GM18867 (cell line): ENCODE measurements around the gene PDGFD.

Experiments used
- ATAC-seq: cut with Tn5 transposase; IDR thresholded peaks from one replicate; pipeline ENCODE4 v1.9.1; 2021; ENCODE audit warnings: mild to moderate bottlenecking, moderate library complexity; ENCODE audit not compliant: unreplicated experiment

Gene PDGFD

DNA sequence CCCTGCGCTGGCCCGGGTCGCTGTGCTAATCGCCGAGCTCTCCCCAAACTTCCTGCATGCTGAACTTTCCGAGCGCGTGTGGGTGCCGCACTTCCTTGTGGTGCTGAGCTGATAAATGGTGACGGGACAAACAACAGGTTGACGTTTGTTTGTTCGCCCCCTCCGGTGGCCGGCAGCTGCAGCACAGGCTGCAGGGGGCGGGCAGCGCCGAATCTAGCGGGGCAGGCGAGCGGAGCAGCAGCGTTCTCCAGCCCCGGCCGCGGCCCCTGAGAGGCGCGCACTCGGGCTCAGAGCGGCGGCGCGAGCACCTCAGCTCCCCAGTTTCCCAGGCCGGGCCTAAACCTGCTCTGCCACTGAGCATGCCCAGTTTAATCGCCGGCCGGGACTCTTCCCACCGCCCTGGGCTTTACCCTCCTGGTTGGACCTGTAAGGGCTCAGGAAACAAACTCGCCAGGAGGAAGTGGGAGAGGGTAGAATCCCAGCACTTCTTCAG is at the start of gene PDGFD:
Gene PDGFD, minus strand, starts transcription at position 120 of the 493 bp plus-strand sequence.
- ATAC-seq, result peak; percentile 98

DNA sequence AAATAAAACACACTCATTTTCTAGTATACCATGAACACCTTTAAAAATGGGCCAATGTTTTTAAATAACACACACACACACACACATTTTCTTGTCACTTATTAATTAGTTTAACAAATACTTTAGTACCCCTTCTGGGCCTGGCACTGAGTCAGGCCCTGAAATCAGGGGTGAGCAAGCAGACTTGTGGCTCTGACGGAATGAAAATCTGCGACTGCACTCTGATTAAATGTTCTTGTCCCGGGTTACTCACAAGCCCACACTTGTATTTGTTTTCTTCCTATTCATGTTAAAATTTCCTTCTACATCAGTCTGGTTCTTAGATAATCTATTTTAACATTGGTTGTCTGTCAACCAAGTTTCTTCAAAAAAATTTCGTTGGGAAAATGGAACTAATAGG is 43.0 kb upstream of the PDGFD start:
- ATAC-seq, result no peak

DNA sequence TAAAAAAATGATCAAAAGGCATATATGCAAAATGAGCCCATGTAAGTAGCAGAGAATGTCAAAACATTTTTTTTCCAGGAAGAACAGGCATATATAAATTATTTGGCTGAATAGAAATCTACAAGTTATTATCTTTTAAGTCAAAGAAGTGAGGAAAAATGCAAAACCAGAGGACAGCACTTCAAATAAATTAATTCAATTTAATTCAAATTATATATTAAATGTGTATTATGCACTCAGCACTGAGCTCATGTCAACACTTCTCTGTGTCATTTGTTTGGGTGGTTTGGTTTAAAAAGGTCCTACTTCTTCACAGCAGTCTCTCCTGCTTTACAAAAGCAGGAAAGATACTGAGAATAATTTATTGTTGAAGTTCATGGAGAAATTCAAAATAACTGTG is 41.9 kb upstream of the PDGFD start:
- no peak for ATAC-seq

DNA sequence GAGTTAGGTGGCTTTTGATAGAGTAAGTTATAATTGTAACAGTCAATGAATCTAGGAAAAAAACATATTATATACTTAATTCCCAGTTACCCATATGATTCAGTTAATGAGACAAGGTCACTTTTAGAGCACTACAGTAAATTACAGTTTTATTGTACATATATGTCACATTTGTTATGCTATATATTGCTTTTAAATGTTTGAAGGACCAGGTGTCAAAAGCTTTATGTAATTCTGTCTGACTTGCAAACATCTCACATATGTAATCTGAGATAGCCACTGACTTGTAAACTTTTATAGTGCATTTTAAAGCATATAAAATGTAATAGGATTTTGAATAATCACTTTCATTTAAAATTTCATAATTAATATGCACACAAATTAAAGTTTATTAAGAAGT is 36.7 kb upstream of the PDGFD start:
- no peak for ATAC-seq

DNA sequence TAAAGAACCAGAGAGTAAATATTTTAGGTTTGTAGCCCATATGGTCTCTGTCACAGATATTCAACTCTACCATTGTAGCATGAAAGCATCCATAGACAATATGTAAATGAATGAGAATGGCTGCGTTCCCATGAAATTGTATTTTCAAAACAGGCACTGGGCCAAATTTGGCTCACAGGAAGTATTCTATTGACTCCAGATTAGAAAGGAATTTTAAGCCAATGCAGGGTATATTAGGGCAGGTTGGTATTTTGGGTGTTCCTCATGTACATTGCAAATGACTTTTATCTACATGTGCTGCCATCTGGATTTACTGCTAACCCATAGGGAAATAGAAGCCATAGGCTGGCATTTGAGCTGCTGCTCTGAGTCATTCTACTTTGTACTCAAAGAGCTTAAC is 35.1 kb upstream of the PDGFD start:
- no peak for ATAC-seq

DNA sequence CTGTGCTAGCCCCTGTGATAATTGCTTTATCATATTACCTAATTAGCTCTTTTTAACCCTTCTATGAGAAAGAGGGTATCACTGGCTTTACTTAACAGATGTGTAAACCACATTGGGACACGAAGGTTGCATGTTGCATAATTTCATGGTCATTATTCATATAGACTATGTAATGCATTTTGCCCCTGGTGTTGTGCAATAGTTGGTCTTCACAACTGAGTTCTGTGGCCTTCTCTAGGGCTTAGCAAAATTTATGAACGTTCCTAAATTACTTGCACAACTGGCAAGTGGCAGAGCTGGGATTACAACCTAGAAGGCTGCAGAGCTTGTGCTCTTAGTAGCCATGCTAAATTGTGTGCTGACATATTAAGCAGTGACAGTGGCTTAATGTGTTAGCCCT is 34.6 kb upstream of the PDGFD start:
- ATAC-seq, result no peak

DNA sequence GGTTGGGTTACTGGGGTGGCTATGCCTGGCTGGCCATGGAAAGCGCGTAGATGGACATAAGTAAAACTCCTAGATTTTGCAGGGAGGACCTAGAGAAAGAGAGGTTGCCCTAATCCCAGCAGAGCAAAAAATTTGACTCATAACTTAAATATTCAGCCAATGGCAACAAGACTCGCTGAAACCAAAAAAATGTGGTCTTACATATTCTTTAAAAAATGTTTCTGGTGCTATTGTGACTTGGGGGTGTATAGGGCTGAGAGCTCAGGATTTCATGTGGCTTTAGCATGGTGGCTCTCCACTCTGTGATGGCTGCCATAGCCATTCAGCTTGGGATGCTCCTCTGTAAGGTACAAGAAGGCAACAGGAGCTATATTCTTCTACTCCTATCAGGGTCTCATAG is 27.2 kb upstream of the PDGFD start:
- no peak for ATAC-seq

DNA sequence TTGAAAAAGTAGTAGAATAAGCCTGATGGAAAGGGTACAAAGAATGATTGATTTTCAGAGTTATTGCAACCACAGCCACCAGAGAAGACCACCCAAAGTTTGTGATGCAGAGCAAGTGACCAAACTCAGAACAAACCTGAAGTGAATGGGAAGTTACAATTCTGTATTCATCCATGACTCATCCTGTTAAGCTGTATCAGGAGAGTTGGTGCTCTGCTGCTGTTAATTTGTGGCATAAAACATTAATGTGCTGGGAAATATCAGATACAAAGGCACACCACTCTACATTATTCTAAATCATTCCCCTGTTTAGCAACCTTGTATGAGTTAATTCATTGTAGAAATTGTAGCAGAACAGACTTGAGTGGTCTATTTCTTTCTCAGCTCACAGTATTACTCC is 19.6 kb upstream of the PDGFD start:
- no peak for ATAC-seq

DNA sequence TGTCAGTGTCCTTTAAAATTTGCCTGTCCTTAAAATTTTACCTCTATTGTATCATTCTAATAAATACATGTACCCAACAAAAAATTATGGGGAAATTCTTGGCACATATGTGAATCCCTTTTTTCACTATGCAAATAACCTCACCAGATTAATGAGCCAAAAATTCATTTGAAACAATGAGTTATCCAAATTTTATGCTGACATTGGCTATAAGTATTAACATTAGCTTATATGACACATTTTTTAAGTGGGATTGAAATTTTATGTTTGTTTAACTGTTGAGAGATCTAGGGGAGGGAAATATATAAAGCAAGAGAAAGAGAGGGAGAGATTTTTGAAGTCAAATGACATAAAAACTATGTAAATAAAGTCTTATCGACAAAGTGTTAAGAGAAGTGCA is 11.8 kb upstream of the PDGFD start:
- no peak for ATAC-seq

DNA sequence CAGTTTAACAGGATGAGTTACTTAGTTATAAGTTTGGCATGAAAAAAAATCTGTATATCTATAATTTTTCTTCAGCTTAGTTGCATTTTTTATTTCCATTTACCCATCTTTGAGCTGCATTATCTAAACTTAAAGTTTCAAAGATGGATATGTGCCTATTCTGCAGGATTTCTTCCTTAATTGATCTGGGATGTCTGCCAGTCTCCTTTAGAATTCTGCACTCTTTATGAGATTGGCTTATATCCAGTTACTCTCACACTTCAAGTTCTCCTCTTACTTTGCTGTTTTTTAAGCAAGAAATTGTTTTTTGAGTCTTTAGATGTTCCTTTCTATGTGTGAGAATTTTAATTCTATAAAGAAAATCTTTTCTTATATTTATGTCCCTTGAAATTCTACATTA is 5.1 kb upstream of the PDGFD start:
- no peak for ATAC-seq

DNA sequence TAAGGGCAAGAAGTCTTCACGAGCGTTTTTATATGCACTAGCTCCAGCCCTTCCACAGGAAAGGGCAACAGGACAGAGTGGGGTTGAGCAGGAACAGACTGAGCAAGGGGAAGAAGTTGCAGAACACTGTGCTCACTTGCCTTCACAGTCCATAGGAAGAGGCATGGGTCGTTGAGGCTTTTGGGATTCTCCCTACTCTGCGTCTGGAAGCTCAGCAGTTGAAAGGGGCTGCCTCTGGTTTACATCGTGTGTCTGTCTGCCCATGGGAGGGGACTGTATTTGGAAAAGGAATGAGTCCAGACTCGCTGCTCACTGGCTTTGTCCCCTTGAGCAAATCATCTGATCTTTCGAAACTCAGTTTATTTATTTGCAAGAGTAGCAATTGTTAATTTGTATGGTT is 1.1 kb upstream of the PDGFD start:
- ATAC-seq, result no peak

DNA sequence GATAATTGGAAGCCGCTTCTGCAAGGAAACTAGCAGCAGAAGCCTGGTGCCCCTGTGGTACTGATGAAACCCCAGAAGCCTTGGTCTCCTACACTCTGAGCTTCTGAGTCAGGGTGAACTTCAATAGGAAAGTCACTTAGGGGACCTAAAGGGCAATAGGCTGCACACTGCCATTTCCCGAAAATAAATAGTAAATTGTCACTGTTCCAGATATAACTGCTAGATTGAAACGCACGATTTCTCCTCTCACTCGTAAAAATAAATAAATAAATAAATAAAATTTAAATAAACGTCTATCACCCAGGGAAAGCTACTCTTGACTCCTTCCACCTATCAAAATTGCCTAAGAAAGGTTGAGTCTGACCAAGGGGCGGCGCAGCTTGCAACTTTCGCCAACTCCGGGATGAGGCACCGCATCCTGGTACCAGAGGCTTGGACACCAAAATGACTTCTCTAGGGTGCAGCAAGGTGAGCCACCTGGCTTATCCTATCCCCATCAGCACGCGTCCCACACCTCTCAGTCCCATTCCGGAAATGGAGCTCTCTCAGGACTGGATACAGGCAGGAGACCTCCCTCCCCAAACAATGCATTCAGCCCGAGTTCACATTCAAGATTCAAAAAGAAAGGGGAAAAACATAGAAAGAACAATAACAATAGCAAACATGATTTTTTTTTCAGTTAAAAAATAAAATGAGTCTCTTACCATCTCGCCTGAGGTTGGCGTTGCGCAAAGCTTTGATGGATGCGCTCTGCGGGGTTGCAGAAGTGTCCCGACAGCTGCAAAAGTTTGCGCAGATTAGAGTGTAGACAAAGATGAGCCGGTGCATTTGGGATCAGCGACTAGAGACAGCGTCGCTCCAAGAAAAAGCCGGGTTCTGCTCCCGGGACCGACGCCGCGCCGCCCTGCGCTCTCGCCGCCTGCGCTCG is 583 bp downstream of the PDGFD start:
- ATAC-seq, result no peak

DNA sequence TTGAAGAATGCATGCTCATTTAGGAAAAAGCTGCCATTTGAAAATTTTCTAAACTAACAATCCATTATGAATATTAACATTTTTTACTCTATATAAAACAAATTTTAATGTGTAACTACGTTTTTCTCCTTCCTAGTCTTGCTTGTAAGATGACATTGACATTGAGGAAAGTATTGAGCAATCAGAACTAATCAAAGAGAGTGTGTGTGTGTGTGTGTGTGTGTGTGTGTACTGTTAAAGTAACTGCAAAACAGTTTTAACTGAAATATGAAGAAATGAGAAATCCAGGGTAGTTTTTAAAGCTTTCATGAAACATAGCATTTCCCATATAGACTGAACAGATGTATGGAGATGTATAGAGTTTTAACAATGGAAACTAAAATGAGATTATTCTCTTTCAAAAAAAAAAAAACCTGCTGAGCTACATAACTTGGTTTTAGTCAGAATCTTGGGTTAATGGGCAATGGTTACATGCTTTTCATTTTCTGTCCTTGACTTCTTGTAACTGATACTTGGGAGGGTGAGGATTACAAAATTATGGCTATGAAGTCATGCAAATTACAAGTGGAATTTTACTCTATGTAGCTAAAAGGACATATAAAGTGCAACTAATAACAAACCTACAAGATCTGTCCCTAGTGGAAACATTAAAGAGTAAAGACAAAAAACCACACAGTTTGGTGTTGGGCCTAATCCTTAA is 2.0 kb downstream of the PDGFD start:
- no peak for ATAC-seq

DNA sequence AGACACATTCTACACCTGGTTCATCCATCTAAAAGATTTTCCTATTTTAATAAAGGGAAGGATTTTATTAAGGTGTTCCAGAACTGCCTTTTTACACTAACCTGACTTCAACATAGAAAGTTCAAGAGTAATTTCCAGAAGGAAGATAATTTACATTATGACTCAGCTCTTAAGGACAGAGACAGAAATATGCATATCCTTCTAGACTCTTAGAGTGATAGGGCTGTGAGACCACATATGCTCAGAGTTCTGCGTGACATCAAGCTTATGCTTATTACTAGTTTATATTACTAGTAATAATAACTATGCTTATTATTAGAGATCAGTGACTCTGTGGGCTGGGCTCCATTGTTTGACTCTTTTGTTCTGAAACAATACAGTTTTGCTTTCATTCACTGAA is 4.6 kb downstream of the PDGFD start:
- no peak for ATAC-seq

DNA sequence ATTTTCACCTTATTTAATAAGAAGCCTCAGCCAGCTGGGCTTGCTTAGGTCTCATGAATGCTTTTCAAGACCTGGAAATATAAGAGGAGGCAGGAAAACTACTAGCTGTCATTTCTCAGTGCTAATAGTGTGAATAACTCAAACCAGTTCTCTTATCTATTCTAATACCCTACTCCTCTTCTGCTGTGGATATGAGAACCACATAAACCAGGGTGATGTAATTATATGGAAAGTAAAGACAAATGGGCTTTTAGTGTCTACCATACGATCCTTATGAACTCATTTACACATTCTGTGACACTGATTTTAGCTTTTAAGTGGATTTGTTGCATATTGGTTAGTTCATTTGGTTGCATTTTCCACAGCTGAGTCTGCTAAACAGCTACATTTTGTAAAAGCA is 8.6 kb downstream of the PDGFD start:
- no peak for ATAC-seq

DNA sequence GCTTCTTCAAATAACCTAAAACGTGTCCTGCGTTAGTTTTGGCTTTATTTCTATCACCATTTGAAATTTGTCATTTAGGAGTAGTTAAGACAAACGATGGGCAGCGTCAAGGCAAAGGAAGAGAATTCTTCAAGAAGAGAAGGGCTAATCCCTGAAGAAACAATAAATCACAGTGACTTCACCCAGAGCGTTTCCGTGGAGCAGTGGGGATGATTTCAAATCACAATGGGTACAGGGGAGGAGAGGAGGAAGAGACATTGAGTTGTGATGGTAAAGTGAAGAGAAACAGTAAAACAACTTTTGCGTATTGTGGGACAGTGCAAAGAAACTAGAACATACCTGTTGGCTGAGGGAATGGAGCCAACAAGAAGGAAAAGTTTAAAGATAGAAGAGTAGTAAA is 9.7 kb downstream of the PDGFD start:
- ATAC-seq, result no peak

DNA sequence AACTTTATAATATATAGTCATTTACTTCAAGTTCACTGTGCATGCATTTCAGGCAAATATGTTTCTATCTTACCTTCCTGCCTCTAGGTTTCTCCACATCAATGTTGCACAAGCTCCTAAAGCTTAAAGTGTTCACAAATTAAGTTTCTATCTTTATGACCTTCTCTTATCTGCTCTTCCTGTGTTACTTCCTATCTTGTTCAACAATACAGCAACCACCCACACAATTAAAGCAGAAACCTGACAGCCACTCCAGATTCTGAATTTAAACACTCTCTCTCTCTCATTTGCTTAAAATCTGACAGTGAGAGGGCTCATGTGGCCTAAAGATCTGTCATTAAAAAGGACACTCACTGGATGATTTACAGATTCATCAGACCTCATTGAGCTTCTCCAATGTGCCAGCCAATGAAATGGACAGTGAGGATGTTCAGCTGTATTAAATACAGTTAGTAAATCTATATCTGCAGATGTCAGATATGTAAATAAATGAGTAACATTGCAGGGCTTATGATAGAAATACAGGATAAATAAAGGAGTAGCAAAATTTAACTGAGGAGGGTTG is 10.9 kb downstream of the PDGFD start:
- peak; percentile 95 for ATAC-seq

DNA sequence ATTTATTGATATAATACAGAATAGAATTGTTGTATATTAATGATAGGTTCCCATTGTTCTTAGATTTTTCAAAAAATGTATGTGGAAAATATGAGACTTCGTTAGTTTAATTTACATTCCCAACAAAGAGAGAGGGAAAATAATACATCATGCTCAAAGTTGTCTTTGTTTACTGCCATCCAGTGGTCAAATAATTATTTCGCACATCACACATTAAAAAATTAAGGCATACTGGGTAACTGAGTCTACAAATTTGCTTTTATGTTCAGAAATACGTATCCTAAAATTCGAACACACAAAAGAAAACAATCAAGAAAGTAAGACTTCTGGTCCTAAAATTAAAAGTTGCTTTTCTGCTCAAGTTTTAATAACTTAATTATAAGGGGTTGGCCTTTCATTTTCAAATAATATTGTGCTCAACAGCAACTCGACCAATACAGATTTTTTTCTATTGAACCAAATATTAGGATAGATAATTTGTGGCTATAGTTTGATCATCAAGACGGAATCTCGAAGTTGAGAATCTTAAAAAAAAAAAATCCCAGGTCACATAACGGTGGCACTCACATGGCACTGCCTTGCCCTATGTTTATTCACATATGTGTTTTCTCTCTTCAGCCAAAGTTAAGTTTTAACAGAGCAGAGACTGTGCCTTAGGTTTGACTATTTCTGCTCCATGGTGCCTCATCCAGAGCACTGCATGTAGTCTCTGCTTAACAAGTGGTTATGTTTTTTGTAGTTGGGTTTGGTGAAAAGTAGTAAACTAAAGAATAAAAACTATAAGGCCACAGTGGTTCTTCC is 12.3 kb downstream of the PDGFD start:
- ATAC-seq, result no peak

DNA sequence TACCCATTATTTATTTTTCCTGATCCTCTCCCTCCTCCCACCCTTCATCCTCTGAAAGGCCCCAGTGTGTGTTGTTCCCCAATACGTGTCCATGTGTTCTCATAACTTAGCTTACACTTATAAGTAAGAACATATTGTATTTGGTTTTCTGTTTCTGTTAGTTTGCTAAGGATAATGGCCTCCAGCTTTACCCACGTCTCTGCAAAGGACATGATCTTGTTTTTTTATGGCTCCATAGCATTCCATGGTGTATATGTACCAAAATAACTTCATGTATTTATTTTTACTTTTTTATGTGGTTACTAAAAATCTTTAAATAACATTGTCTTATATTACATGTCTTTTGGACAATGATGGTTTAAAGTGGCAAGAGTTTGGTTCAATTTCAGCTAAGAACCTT is 15.2 kb downstream of the PDGFD start:
- ATAC-seq, result no peak

DNA sequence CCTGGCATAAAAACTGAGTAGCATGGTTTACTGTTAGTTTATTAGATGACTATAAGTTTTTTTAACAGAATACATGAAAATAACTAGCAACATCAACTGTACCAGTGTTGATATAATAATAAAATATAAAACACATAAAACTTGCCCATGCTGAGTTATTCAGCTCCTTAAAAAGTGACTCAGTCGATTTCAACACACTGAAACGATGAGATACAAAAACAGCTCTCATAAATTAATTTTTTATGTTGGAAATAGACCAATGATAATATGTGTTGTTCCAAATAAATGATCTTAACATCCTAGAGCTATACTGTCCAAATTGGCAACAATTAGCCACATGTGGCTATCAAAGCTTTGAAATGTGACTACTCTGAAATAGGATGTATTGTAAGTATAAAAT is 15.9 kb downstream of the PDGFD start:
- ATAC-seq, result no peak

DNA sequence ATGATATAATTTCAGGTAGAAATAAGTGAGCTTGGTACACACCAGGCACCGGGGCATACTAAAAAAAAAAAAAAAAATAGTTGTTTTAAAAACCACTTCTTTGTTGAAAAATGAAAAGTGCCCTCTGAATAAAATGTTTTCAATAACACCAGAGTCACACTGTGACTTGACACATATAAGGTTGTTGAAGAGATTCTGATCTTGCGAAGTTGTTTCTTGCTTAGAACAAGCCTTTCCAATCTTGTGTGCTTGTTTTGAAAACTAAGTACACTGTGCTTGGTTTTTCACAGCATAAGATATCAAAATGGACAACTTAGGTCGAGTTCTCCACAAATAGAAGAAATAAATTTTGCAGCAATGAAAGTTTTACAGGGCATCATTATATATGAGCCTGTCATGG is 17.0 kb downstream of the PDGFD start:
- ATAC-seq, result no peak
